ENCODE measurements around the gene FAM3C. TPM values are rescaled to one million over a fixed set of nuclear protein-coding genes. Genes with fewer than 3 reads are reported as not detected.
"Not testable (repeated sequence)": the region's sequence is repeated elsewhere in the genome, so short reads cannot be mapped to it uniquely, and the experiment has no call there.

FAM3C gene
- total RNA-seq, 1 experiment from 2014 or later = 55.7 TPM

GRCh38 chr7:121330053-121330833 is 65.9 kb downstream of the FAM3C start:
- no peak for DNase-seq (ENCODE audit: low spot score)

- DNase-seq (ENCODE audit: low spot score) = no peak
Observed at GRCh38 chr7:121329191-121330052, 66.7 kb downstream of the FAM3C start.

DNA sequence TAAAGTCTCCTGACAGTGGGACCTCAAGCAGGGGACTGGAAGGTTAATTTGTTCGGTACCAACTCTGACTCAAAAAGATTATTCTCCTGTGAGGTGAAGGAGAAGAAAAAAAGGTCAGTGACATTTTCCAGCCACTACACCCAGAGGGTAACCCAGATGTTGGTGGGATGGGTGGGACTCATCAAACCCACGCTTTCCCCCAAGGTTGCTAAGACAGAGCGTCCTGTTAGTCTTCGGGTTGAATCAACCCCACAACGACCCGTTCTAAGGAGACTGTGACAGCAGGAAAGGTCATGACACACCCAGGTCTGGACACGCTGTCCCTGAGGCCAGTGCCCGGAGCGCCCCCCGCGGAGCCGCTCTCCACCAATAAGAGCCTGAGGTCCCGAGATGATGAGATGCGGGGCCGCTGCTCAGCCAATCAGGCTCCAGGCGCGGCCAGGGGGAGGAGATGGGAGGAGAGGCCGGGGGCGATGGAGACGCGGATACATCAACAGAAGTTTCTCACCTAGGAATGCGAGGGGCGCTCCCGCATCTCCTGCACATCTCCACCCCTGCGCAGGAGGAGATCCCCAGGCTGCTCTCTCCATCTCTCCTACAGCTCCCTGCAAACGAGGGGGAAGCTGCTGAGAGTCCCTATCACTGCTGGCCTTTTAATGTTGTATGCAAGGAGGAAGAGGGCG is 67.5 kb downstream of the FAM3C start, which contains the start of gene WNT16:
WNT16 (plus strand) TSS at position 493 of the 683 bp plus-strand sequence. CDS start 293 bp downstream, outside the sequence.
- DNase-seq (ENCODE audit: low spot score) = no peak

GRCh38 chr7:121327671-121328070 is 68.4 kb downstream of the FAM3C start:
- DNase-seq (ENCODE audit: low spot score) = no peak

DNA sequence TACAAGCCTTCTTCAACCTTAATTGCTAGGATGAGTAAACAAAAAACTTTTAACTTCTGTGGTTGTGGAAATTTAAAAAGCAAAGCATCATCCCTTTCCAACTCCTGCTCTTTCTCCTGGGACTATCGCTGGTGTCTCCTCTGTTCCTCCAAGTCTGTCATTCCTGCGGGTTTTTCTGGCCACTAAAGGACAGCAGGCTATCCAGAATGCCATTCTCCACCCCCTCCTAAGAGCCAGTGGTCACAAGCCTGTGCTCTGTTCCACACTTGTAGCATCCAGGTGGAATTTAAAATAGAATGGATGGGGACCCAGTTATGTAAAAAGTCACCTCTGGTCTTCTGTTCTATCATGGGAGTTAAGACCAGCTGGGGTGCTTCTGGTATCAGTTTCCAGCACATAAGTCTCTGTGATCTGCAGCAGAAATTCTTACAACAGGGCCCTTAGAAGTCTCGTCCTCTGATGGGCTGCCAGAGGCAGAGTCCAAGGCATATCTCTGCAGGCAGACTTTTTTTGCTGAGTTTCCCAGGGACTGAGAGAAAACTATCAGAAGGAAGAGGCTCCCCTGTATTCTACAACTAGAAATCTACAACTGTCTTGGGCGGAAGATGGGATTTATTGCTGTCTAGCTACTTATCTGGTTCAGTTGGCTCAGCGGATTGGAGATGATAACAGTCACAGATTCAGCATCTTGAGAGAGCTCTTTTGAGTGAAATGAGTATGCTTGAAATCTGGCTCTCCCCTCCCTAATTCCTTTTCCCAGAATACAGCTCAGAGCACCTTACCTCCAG is 72.4 kb downstream of the FAM3C start:
- no peak for DNase-seq (ENCODE audit: low spot score)

DNA sequence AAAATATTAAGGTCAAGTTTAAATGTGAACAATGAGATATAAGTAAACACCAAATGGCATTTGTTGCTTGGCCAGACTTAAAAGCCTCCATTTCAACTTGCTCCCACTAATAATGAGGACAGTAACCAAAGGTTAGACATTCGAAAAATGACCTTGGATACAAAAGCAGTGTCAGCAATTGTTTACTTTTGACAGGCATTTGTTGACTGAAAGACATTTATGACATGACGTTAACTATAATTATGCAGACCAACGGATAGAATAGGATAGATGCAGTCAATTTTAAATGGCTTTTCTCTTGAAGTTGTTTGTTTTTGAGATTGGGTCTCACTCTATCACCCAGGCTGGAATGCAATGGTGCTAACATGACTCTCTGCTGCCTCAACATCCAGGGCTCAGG is 73.6 kb downstream of the FAM3C start:
- no peak for DNase-seq (ENCODE audit: low spot score)

- DNase-seq (ENCODE audit: low spot score) = not testable (repeated sequence)
Observed at GRCh38 chr7:121315170-121315569, 80.9 kb downstream of the FAM3C start.

DNA sequence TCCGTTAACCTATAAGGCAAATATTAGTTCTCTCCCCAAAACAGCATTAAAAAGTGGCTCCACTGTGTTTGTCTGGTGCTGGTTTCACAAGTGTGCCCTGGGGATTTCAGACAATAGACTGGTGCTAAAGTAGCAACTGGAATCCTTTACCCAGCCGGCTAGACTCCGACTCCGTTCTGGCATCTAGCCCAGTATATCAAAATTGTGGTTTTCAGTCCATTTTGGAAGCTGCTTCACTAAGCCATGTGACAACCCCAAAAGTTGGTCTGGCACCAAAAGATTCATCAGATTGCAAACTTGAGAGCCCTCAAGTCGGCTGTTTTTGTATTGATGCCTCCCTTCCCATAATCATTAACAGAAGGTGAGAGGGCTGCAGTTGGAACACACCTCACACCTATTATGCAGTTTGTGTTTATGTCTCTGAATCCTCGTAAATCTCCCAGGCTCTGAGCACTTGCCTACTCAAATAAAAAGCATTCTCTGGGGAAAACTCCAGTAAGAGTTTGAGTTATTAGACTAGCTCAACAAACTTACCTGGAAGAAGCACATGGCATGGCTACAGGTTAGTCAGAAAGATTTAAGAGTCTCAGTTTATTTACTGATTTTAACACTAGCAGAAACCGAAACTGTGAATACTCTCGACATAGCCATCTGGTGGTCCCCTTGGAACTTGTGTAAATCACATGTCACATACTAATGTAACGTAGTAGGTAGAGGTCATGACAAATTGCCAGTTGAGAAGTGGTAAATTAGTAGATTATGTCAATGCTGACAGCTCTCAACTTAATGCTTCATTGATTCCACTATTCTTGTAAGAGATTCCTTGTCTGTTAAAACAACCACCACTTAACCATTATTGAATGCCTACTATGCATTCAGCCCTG is 82.1 kb downstream of the FAM3C start:
- peak; percentile 70 for DNase-seq (ENCODE audit: low spot score)

DNA sequence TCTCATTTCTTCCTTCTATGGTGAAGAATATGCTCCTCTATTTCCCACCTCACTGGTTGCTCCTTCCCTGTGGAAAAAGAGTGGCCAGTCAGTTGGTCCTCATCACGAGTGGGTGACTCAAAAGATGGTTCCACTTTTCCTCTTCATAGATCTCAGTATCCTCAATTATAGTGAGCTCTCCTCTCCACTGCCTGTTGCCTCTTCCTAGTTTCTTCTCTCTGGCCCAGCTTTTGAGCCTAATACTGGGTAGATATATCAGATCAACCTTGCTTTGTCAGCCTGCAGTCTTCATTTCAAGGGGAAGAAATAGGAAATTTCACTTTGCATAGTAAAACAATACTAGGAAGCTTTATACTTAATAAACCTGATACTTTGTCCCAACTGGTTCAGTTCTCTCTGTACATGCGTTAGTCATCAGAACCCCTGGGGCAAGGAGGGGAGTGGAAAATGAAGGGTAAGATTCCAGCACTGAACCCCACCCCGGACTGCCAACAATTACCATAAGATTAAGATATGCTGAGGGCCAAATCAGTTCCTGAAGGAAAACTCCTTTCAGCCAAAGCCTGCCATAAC is 82.8 kb downstream of the FAM3C start:
- no peak for DNase-seq (ENCODE audit: low spot score)

GRCh38 chr7:121307021-121307574 is 89.0 kb downstream of the FAM3C start:
- no peak for DNase-seq (ENCODE audit: low spot score)

DNA sequence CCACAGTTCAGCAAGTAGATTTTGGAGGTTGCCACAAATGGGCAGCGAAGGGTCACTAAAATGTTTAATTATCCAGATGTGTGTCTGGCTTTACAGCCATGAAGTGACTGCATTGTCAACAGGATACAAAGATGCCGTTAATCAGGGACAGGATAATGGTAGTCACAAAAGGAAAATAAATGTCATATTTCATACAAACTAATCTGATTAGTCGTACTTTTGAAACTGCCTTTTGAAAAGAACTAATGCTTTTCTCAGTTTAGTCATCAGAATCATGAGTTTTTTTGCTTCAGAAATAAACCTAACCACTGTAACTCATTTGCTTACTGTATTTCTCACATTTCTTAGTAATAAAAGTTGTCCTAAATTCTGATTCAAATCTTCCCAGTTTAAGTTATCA is 89.5 kb downstream of the FAM3C start:
- no peak for DNase-seq (ENCODE audit: low spot score)

GRCh38 chr7:121305109-121305508 is 91.0 kb downstream of the FAM3C start:
- no peak for DNase-seq (ENCODE audit: low spot score)

DNA sequence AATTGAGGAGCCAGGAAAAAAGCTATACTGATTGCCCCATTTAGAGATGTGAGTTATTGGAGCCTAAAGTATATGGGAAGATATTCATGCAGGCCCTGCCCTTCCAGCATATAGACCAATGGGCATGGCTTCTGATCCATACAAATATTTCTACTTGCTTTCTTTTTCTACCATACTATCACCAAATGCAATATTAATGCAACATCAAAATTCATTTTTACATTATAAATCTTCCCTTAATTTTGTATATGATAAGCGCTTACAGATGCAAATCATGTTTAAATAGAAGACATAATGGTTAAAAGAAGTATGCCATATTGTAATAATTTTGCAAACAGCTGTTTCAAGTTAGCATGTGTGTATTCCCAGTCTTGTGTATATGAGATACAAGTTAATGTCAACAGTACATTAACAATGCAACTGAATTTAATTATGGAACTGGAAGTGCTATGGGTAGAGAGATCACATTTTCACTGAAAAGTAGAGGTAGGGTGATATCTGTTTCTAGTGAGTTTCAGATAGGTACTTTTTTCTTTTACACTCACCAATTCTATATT is 91.9 kb downstream of the FAM3C start:
- no peak for DNase-seq (ENCODE audit: low spot score)

DNA sequence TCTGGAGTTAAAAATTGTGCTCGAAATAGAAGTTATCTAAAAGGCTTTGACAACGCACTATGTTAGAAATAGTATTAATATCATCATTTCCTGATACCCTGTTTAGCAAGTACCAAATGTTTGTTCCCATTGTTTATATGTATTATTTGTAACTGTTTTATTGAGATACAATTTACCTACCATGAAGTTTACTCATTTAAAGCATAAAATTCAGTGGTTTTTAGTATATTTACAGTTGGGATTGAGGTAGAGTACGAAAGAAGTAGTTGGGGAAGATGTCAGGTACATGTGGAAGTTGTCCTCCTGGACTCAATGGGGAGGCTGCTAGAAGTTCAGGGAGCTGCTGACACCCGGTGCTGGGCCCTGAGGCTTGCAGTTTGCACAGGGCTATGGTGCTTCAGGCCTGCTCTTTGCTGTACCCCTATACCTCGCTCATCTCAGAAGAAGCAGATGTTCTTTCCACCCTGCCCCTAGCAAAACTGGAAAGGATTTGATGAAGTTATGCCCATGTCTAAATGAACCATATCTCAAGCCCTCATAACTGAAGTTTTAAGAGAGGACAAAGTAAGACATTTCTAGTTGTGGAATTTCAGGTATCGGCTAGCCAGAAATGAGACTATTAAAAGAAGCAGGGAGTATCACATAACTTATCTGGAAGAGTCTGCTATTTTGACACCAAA is 92.5 kb downstream of the FAM3C start:
- DNase-seq (ENCODE audit: low spot score) = no peak

DNA sequence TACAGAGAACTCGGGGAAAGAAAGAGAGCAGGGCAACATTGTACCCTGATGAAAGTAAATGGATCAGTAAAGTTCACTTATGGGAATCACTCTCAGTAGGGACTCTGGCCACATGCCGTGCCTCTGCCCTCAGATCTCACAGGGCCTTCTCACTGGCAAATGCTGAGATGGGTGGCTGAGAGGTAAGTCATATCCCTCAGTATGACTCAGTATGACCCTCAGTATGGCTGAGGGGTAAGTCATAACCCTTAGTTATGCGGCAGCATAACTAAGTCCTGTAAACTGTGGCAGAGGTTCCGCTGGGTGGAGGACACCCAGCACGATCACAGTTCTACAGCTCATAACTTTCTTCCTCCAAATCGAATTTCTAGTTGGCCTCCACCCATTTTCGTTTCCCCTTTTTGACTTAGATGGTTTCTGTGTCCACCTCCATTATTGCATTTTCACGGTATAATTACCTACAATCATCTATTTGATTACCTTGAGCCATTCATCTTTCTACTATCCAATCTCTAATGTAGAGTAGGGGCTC is 93.8 kb downstream of the FAM3C start:
- DNase-seq (ENCODE audit: low spot score) = no peak

- DNase-seq (ENCODE audit: low spot score) = no peak
Observed at GRCh38 chr7:121301446-121302213, 94.5 kb downstream of the FAM3C start.

DNA sequence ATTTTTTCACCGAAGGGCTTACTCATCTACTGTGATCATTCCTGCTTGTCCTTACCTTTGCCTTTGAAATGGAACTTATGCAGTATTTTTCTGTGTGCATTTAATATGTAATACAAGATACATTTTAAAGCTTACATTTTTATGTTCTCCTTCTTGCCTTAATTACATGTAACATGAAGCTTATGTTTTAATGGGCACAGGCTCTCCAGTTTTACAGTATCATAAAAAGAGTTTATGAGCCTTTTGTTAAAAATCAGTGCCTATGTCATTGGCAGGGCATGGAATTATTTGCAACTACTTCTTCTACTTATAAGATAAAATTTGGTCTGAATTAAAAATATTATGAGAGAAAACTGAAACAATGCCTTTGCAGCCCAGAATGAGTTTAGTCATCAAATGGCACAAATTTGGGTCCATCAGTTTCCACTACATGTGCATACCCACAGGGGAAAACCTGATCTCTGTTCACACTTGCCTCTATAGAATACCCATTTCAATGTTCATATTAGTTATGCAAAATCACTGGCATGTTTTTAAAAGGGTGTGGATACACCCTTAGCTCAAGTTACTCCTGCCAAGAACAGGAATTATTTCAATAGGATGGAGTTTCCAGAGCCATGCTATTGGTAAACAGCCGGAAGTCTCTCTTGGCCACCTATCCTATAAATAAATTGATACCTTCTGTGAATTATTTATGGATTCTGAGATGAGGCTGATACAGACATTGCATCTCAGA is 95.3 kb downstream of the FAM3C start:
- DNase-seq (ENCODE audit: low spot score) = no peak

All from H4 (cell line).